NCI-H82 (cell line): ENCODE measurements around the gene HAGHL.
"Not testable (repeated sequence)": the region's sequence is repeated elsewhere in the genome, so short reads cannot be mapped to it uniquely, and the experiment has no call there.

Experiments
- DNase-seq: peaks from one replicate; lab custom pipeline; 2025; lab: John Stamatoyannopoulos, UW

The HAGHL gene

GRCh38 chr16:774086-775001 is 47.4 kb downstream of the HAGHL start:
- no peak for DNase-seq

GRCh38 chr16:775236-775796 is 48.4 kb downstream of the HAGHL start:
- no peak for DNase-seq

GRCh38 chr16:776298-776697 is 49.4 kb downstream of the HAGHL start:
- not testable (repeated sequence) for DNase-seq

- no peak for DNase-seq
These were observed 49.9 kb downstream of the HAGHL start for GRCh38 chr16:776824-777223.

GRCh38 chr16:777826-778225 is 50.9 kb downstream of the HAGHL start:
- DNase-seq = no peak

- DNase-seq = no peak
These were observed 51.5 kb downstream of the HAGHL start for GRCh38 chr16:778447-778846.

GRCh38 chr16:778909-779527 is 52.1 kb downstream of the HAGHL start:
- DNase-seq = no peak
